ENCODE measurements around the gene SYNGR3. TPM values are rescaled to one million over a fixed set of nuclear protein-coding genes. Genes with fewer than 3 reads are reported as not detected.
A peak's percentile ranks its signal among the peaks of the same experiment; 100 is the strongest.

The SYNGR3 gene, protein sequence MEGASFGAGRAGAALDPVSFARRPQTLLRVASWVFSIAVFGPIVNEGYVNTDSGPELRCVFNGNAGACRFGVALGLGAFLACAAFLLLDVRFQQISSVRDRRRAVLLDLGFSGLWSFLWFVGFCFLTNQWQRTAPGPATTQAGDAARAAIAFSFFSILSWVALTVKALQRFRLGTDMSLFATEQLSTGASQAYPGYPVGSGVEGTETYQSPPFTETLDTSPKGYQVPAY
- 1 to 10 TPM in 1 of 6 donors, under 1 TPM in 3, not detected in 2; 0.15 to 1.4 (median 0.34) TPM for total RNA-seq

GRCh38 chr16:1989209-1990100 is at the start of gene SYNGR3:
SYNGR3 (plus strand) TSS chr16:1989970; CDS start chr16:1990103, 133 bp downstream.
- Histone ChIP-seq H3K27me3 (peaks cover 0 to 30% (median 21%) of the 10 kb centered on the region in 4 donors), H3K9me3 (peaks cover 0 to 8% (median 2%) of the 10 kb centered on the region in 4 donors), H3K4me3 (peak within 1 kb of the TSS in 3 of 4 donors; percentile 31 to 46 (median 31)), H3K27ac (peak within 1 kb of the TSS in 1 of 4 donors; percentile 18), H3K4me1 (peaks cover 36 to 52% (median 39%) of the 10 kb centered on the region in 4 donors), H3K36me3 (peaks cover 0 to 18% (median 16%) of the 10 kb centered on the region in 4 donors)
- no peak for TF ChIP-seq POLR2AphosphoS5 (IDR thresholded peaks at IDR 0.05)
- ATAC-seq (ENCODE audit: low FRiP score in 2 of 2): no peak
- DNase-seq: peak in 1 of 2 donors; percentile 88
- 7 to 18% methylated on average over 8 to 20 of the region's 67 CpGs for WGBS, 2 donors

GRCh38 chr16:1940273-1941161 is 49.3 kb upstream of the SYNGR3 start:
- TF ChIP-seq EP300 (IDR thresholded peaks at IDR 0.05): no peak
- TF ChIP-seq POLR2AphosphoS5 (IDR thresholded peaks at IDR 0.05): no peak
- no peak for TF ChIP-seq POLR2A (IDR thresholded peaks at IDR 0.05)
- TF ChIP-seq, protein P1, sequence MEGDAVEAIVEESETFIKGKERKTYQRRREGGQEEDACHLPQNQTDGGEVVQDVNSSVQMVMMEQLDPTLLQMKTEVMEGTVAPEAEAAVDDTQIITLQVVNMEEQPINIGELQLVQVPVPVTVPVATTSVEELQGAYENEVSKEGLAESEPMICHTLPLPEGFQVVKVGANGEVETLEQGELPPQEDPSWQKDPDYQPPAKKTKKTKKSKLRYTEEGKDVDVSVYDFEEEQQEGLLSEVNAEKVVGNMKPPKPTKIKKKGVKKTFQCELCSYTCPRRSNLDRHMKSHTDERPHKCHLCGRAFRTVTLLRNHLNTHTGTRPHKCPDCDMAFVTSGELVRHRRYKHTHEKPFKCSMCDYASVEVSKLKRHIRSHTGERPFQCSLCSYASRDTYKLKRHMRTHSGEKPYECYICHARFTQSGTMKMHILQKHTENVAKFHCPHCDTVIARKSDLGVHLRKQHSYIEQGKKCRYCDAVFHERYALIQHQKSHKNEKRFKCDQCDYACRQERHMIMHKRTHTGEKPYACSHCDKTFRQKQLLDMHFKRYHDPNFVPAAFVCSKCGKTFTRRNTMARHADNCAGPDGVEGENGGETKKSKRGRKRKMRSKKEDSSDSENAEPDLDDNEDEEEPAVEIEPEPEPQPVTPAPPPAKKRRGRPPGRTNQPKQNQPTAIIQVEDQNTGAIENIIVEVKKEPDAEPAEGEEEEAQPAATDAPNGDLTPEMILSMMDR (IDR thresholded peaks at IDR 0.05): no peak
- 87 to 89% methylated on average over 17 to 23 of the region's 23 CpGs for WGBS, 2 donors
- Histone ChIP-seq H3K9me3 (no peaks in the 10 kb centered on the region), H3K27ac (peak overlapping the region in 2 of 4 donors; percentile 94 to 96), H3K36me3 (peaks cover 3 to 44% (median 37%) of the 10 kb centered on the region in 4 donors), H3K4me3 (peak overlapping the region in 2 of 4 donors; percentile 87 to 96), H3K27me3 (no peaks in the 10 kb centered on the region), H3K4me1 (peaks cover 13 to 23% (median 16%) of the 10 kb centered on the region in 4 donors)
- ATAC-seq (ENCODE audit: low FRiP score in 2 of 2): no peak
- no peak for DNase-seq

- peak in 1 of 2 donors; percentile 85 for DNase-seq
- WGBS, 2 donors: 86 to 93% methylated on average over 29 to 30 of the region's 30 CpGs
- no peaks in the 10 kb centered on the region for H3K27me3 ChIP-seq
- H3K4me3 ChIP-seq: peak overlapping the region in 3 of 4 donors; percentile 87 to 96 (median 95)
- H3K4me1 ChIP-seq: peaks cover 13 to 23% (median 16%) of the 10 kb centered on the region in 4 donors
- H3K36me3 ChIP-seq: peaks cover 3 to 44% (median 37%) of the 10 kb centered on the region in 4 donors
- ATAC-seq (ENCODE audit: low FRiP score in 2 of 2): no peak
- no peak for TF ChIP-seq EP300 (IDR thresholded peaks at IDR 0.05)
- H3K9me3 ChIP-seq: no peaks in the 10 kb centered on the region
- peak overlapping the region; percentile 80 to 96 (median 88) for H3K27ac ChIP-seq
Measured at GRCh38 chr16:1941162-1942046, 48.4 kb upstream of the SYNGR3 start.

- H3K9me3 ChIP-seq: no peaks in the 10 kb centered on the region
- ATAC-seq (ENCODE audit: low FRiP score in 2 of 2): no peak
- H3K4me1 ChIP-seq: peaks cover 13 to 23% (median 16%) of the 10 kb centered on the region in 4 donors
Measured at GRCh38 chr16:1942047-1942809, 47.5 kb upstream of the SYNGR3 start.

More at GRCh38 chr16:1942047-1942809, 47.5 kb upstream of the SYNGR3 start:
- DNase-seq: peak; percentile 34 to 82
- Histone ChIP-seq H3K27ac (peak overlapping the region; percentile 80 to 96 (median 88)), H3K27me3 (no peaks in the 10 kb centered on the region), H3K4me3 (peak overlapping the region; percentile 77 to 96 (median 91)), H3K36me3 (peaks cover 3 to 40% (median 35%) of the 10 kb centered on the region in 4 donors)
- no peak for TF ChIP-seq EP300 (IDR thresholded peaks at IDR 0.05)
- TF ChIP-seq, protein P1 (IDR thresholded peaks at IDR 0.05): no peak
- TF ChIP-seq POLR2AphosphoS5 (IDR thresholded peaks at IDR 0.05): no peak
- no peak for TF ChIP-seq POLR2A (IDR thresholded peaks at IDR 0.05)
- 13% methylated on average over 15 to 16 of the region's 17 CpGs for WGBS, 2 donors
